ENCODE data around the gene ELMOD1.
"Not testable (repeated sequence)": the region's sequence is repeated elsewhere in the genome, so short reads cannot be mapped to it uniquely, and the experiment has no call there.

The ELMOD1 gene

GRCh38 chr11:107566569-107566968 lies 24.4 kb upstream of the ELMOD1 start:
- in situ Hi-C loops (cut with HindIII; ENCODE audit: low pct_unique_long_range_greater_than_20kb, low sequenced_read_pairs): no loop called here
- TF ChIP-seq JUND (IDR thresholded peaks at IDR 0.05; ENCODE audit: low read depth): no peak
- DNase-seq (ENCODE audit: low read depth in 1 of 2, low spot score in 1 of 2): no peak

GRCh38 chr11:107567739-107568335 lies 23.1 kb upstream of the ELMOD1 start:
- TF ChIP-seq JUND (IDR thresholded peaks at IDR 0.05; ENCODE audit: low read depth): no peak
- in situ Hi-C loops (cut with HindIII; ENCODE audit: low pct_unique_long_range_greater_than_20kb, low sequenced_read_pairs): no loop called here
- DNase-seq (ENCODE audit: low read depth in 1 of 2, low spot score in 1 of 2): no peak

- no peak for TF ChIP-seq JUND (IDR thresholded peaks at IDR 0.05; ENCODE audit: low read depth)
- no peak for DNase-seq (ENCODE audit: low read depth in 1 of 2, low spot score in 1 of 2)
- in situ Hi-C loops (cut with HindIII; ENCODE audit: low pct_unique_long_range_greater_than_20kb, low sequenced_read_pairs): no loop called here
Measured at GRCh38 chr11:107570015-107570414, 20.9 kb upstream of the ELMOD1 start.

GRCh38 chr11:107573438-107573837 lies 17.5 kb upstream of the ELMOD1 start:
- DNase-seq (ENCODE audit: low read depth in 1 of 2, low spot score in 1 of 2): no peak
- no peak for TF ChIP-seq JUND (IDR thresholded peaks at IDR 0.05; ENCODE audit: low read depth)
- in situ Hi-C loops (cut with HindIII; ENCODE audit: low pct_unique_long_range_greater_than_20kb, low sequenced_read_pairs): no loop called here

GRCh38 chr11:107576497-107577345 lies 14.2 kb upstream of the ELMOD1 start:
- in situ Hi-C loops (cut with HindIII; ENCODE audit: low pct_unique_long_range_greater_than_20kb, low sequenced_read_pairs): not testable (repeated sequence)
- peak; percentile 38 to 66 for DNase-seq (ENCODE audit: low read depth in 1 of 2, low spot score in 1 of 2)

GRCh38 chr11:107577346-107577711 lies 13.6 kb upstream of the ELMOD1 start:
- TF ChIP-seq JUND (IDR thresholded peaks at IDR 0.05; ENCODE audit: low read depth): no peak
- no peak for DNase-seq (ENCODE audit: low read depth in 1 of 2, low spot score in 1 of 2)
- in situ Hi-C loops (cut with HindIII; ENCODE audit: low pct_unique_long_range_greater_than_20kb, low sequenced_read_pairs): no loop called here

GRCh38 chr11:107579169-107579568 lies 11.8 kb upstream of the ELMOD1 start:
- DNase-seq (ENCODE audit: low read depth in 1 of 2, low spot score in 1 of 2); in situ Hi-C loops (cut with HindIII; ENCODE audit: low pct_unique_long_range_greater_than_20kb, low sequenced_read_pairs): not testable (repeated sequence)

- no peak for DNase-seq (ENCODE audit: low read depth in 1 of 2, low spot score in 1 of 2)
- no peak for TF ChIP-seq JUND (IDR thresholded peaks at IDR 0.05; ENCODE audit: low read depth)
- in situ Hi-C loops (cut with HindIII; ENCODE audit: low pct_unique_long_range_greater_than_20kb, low sequenced_read_pairs): no loop called here
Measured at GRCh38 chr11:107581147-107581546, 9.8 kb upstream of the ELMOD1 start.

GRCh38 chr11:107583629-107584195 lies 7.2 kb upstream of the ELMOD1 start:
- in situ Hi-C loops (cut with HindIII; ENCODE audit: low pct_unique_long_range_greater_than_20kb, low sequenced_read_pairs): no loop called here
- DNase-seq (ENCODE audit: low read depth in 1 of 2, low spot score in 1 of 2): no peak
- TF ChIP-seq JUND (IDR thresholded peaks at IDR 0.05; ENCODE audit: low read depth): no peak

- TF ChIP-seq JUND (IDR thresholded peaks at IDR 0.05; ENCODE audit: low read depth): no peak
- in situ Hi-C loops (cut with HindIII; ENCODE audit: low pct_unique_long_range_greater_than_20kb, low sequenced_read_pairs): no loop called here
- DNase-seq (ENCODE audit: low read depth in 1 of 2, low spot score in 1 of 2): no peak
Measured at GRCh38 chr11:107587306-107587979, 3.5 kb upstream of the ELMOD1 start.

GRCh38 chr11:107591378-107592230 lies 657 bp downstream of the ELMOD1 start:
- no peak for TF ChIP-seq JUND (IDR thresholded peaks at IDR 0.05; ENCODE audit: low read depth)
- in situ Hi-C loops (cut with HindIII; ENCODE audit: low pct_unique_long_range_greater_than_20kb, low sequenced_read_pairs): no loop called here
- no peak for DNase-seq (ENCODE audit: low read depth in 1 of 2, low spot score in 1 of 2)

- TF ChIP-seq JUND (IDR thresholded peaks at IDR 0.05; ENCODE audit: low read depth): no peak
- DNase-seq (ENCODE audit: low read depth in 1 of 2, low spot score in 1 of 2): peak in 1 of 2 experiments; percentile 20
- in situ Hi-C loops (cut with HindIII; ENCODE audit: low pct_unique_long_range_greater_than_20kb, low sequenced_read_pairs): no loop called here
Measured at GRCh38 chr11:107592231-107592590, 1.3 kb downstream of the ELMOD1 start.

All from T47D (cell line).